HuH-7.5 (cell line): ENCODE measurements around the gene CCDC33.
"Not testable (repeated sequence)": the region's sequence is repeated elsewhere in the genome, so short reads cannot be mapped to it uniquely, and the experiment has no call there.

Experiments used
- DNase-seq: peaks from one replicate; pipeline ENCODE4 v3.0.0; 2011; ENCODE audit warnings: low spot score

The CCDC33 gene

GRCh38 chr15:74336061-74337005 lies 100.2 kb downstream of the CCDC33 start:
- DNase-seq, result no peak

GRCh38 chr15:74337146-74337545 lies 101.0 kb downstream of the CCDC33 start:
- DNase-seq, result no peak

- no peak for DNase-seq
These were observed 101.6 kb downstream of the CCDC33 start for GRCh38 chr15:74337607-74338211.

- DNase-seq, result no peak
These were observed 102.5 kb downstream of the CCDC33 start for GRCh38 chr15:74338676-74339075.

- DNase-seq, result no peak
These were observed 103.2 kb downstream of the CCDC33 start for GRCh38 chr15:74339371-74339770.

- DNase-seq, result no peak
These were observed 104.0 kb downstream of the CCDC33 start for GRCh38 chr15:74340150-74340549.

GRCh38 chr15:74343127-74343796 lies 107.1 kb downstream of the CCDC33 start:
- no peak for DNase-seq

GRCh38 chr15:74343797-74344127 lies 107.6 kb downstream of the CCDC33 start:
- DNase-seq, result no peak

GRCh38 chr15:74345051-74345450 lies 108.9 kb downstream of the CCDC33 start:
- no peak for DNase-seq

GRCh38 chr15:74347757-74348250 lies 111.7 kb downstream of the CCDC33 start:
- DNase-seq, result no peak

- DNase-seq, result no peak
These were observed 113.2 kb downstream of the CCDC33 start for GRCh38 chr15:74349241-74349778.

- no peak for DNase-seq
These were observed 114.5 kb downstream of the CCDC33 start for GRCh38 chr15:74350295-74351275.

GRCh38 chr15:74351670-74352069 lies 115.5 kb downstream of the CCDC33 start:
- no peak for DNase-seq

GRCh38 chr15:74352393-74352910 lies 116.3 kb downstream of the CCDC33 start:
- DNase-seq, result no peak

- DNase-seq, result not testable (repeated sequence)
These were observed 117.9 kb downstream of the CCDC33 start for GRCh38 chr15:74353992-74354391.

GRCh38 chr15:74356050-74356449 lies 119.9 kb downstream of the CCDC33 start:
- DNase-seq, result not testable (repeated sequence)

GRCh38 chr15:74357514-74357913 lies 121.4 kb downstream of the CCDC33 start:
- not testable (repeated sequence) for DNase-seq

- not testable (repeated sequence) for DNase-seq
These were observed 123.2 kb downstream of the CCDC33 start for GRCh38 chr15:74359376-74359775.

- not testable (repeated sequence) for DNase-seq
These were observed 124.7 kb downstream of the CCDC33 start for GRCh38 chr15:74360855-74361254.

GRCh38 chr15:74362482-74362881 lies 126.4 kb downstream of the CCDC33 start:
- no peak for DNase-seq
